GM18526 (cell line): Measurements from ENCODE around the gene KIF13A.

ENCODE experiments used
- POLR2A ChIP-seq: IDR thresholded peaks from 3 replicates; pipeline ENCODE4 v1.6.1; 2011; ENCODE audit not compliant: insufficient read length; ENCODE audit errors: extremely low read depth

KIF13A gene

DNA sequence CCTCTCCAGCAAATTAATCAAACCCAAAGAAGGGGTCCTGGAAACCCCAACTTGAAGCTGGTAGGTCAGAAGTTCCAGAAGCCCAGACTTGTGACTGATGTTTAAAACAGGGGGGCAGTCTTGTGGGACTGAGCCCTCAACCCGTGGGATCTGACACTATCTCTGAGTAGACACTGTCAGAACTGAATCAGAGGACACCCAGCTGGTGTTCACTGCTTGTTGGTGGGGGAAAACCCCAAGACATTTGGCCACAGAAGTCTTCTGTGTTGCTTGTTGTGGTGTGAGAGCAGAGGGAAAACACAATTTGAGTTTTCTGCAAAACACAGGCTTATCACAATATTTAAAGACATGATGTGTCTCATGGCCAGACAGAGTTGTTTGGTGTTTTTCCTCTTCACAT, 29.9 kb downstream of the KIF13A start:
- TF ChIP-seq POLR2A: no peak

DNA sequence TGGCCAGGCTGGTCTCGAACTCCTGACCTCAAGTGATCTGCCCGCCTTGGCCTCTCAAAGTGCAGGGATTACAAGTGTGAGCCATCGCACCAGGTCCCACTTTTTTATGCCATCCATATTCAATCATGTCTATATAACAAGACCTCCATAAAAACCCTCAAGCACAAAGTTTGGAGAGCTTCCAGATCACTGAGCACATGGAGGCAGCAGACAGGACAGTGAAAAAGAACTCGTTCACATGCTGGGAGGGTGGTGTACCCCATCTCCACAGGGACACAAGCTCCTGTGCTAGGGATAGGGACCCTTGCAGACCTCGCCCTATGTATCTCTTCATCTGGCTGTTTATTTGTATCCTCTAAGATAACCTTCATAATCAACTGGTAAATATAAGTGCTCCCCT, 30.3 kb downstream of the KIF13A start:
- TF ChIP-seq POLR2A: no peak

GRCh38 chr6:17950095-17950494, 37.3 kb downstream of the KIF13A start:
- no peak for TF ChIP-seq POLR2A

DNA sequence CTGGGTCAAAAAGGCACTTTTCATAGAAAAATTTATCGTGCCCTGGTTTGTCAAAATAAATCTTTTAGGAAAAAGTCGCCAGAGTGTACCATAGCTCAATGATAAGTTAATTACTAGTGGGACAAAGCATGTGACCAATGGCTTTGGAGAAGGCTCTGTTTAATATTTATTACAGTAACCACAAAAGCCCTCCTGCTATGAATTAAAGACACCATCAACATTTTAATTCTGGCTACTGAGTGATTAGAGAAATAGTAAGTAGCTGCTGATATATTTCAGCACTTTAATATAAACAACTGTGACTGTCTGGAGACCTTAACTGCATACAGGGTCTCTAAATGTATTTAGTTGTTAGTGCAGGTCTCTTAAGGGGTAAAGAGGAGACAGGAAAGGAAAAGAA, 38.3 kb downstream of the KIF13A start:
- no peak for TF ChIP-seq POLR2A

DNA sequence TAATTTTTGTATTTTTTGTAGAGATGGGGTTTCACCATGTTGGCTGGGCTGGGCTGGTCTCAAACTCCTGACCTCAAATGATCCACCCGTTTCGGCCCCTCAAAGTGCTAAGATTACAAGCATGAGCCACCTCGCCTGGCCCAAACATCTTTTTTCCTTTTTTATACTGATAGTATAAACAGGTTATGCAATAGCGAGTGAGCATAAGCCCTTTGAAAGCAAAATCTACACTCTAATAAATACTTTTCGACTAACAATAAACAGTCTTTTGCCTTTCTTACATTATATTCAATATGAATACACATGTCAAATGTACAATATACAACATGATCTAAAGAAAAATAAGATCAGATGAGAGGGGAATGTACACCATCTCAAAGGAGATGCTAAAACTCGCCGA, 38.7 kb downstream of the KIF13A start:
- TF ChIP-seq POLR2A: no peak

- no peak for TF ChIP-seq POLR2A
Measured at GRCh38 chr6:17945575-17945974, 41.9 kb downstream of the KIF13A start.

DNA sequence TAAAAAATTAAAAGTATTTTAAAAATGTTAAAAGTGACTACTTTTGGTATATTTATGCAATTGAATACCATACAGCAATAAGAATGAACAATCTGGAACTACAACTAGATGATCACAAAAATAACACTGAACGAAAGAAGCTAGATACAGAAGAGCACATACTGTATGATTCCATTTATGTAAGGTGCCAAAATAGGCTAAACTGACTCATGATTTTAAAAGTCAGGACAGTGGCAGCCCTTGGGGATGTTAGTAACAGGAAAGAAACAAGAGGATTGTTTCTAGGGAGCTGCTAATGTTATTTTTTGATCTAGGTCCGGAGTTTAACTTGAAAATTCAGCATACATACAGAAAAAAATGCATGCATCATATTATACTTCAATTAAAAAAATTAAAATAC, 42.3 kb downstream of the KIF13A start:
- TF ChIP-seq POLR2A: no peak

GRCh38 chr6:17941318-17941717, 46.1 kb downstream of the KIF13A start:
- TF ChIP-seq POLR2A: no peak

DNA sequence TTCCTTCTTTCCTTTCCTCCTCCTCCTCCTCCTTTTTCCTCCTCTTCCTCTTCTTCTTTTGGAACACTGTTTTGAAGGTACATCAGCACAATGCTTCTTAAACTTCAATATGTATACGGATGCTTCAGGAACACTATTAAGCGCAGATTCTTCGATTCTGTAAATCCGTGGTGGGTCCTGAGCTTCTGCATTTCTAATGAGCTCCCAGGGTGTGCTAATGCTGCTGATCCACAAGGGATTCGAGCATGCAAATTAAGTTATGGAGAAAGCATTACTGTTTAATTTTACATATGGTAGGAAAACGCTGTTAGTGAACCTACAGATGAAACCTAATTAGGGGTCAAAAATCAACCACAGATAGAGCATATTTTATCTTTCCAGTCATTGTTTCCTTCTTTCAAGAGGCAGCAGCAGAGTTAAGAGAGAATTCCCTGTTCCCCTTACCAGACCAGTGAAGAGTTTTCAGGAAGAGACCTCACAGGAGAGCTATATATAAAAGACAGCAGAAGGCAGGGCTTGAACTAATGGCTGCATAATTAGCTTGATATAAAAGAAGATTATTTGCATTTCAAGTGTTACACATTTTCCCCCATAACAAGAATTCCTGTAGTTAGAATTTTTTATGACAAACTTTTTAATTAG, 47.2 kb downstream of the KIF13A start:
- no peak for TF ChIP-seq POLR2A

- no peak for TF ChIP-seq POLR2A
Measured at GRCh38 chr6:17938901-17939300, 48.5 kb downstream of the KIF13A start.

GRCh38 chr6:17935188-17936149, 52.0 kb downstream of the KIF13A start:
- no peak for TF ChIP-seq POLR2A

DNA sequence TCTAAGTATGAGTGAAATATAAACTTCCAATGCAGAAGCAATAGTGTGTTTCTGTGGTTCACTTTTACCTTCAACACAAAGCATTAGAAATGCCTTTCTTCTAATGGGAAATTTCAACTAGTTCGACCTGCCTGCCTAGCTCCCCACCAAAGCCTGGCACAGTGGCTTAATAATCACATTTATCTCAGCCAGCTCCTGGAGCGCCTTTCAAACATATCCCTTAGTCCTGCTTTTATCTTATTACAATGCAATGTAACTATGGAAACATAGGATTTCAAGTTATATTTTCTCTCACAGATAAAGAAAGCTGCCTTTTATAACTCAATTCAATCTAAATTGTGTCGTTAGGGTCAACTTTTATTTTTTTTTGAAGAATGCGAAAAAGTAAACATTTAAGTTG, 53.7 kb downstream of the KIF13A start:
- TF ChIP-seq POLR2A: no peak

- TF ChIP-seq POLR2A: no peak
Measured at GRCh38 chr6:17932330-17932852, 55.0 kb downstream of the KIF13A start.

DNA sequence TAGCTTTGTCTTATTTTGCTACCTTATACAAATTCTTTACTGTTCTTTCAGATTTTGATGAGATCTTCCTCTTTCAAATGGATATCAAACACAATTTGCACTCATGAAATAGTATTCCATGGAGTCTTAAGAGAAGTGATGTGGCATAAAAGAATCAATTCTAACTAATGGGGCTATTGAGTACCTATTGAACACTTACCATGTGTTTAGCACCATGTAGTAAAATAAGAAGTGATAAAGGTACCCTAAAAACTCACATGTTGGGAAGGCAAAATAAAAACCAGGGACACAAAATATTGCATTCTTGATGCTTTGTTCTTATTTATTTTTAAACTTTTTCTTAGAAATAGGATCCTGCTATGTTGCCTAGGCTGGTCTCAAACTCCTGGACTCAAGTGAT, 56.2 kb downstream of the KIF13A start:
- TF ChIP-seq POLR2A: no peak

GRCh38 chr6:17930321-17930993, 57.0 kb downstream of the KIF13A start:
- no peak for TF ChIP-seq POLR2A
